ENCODE data around the gene CHST11.
"Not testable (repeated sequence)": the region's sequence is repeated elsewhere in the genome, so short reads cannot be mapped to it uniquely, and the experiment has no call there.

CHST11 gene

DNA sequence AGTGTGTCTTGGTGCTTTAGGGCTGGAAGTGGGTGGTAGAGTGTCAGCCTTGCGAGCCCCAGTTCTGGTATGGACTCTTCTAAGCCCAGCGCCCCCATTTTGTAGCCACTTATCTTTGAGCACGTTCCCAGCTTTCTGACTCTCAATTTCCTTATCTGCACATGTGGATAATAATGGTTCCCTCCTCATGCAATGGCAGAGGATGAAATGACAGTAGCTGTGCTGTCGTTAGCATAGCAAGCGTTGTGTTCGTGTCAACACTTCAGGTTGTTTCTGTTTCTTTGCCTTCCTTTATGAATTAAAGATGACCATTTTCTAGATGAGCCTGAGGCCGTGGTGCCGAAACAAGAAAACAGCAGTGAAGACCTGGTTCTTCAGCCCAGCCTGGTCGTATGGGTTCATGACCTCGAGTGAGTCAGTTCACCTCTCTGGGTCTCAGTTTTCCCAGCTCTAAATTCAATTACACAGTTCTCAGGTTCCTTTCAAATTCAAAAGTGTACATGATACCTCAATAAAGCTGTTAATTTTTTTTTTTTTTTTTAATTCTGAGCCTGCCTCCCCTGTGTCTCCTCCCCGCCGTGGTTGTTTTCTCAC is 268.3 kb downstream of the CHST11 start:
- FAIRE-seq: no peak

DNA sequence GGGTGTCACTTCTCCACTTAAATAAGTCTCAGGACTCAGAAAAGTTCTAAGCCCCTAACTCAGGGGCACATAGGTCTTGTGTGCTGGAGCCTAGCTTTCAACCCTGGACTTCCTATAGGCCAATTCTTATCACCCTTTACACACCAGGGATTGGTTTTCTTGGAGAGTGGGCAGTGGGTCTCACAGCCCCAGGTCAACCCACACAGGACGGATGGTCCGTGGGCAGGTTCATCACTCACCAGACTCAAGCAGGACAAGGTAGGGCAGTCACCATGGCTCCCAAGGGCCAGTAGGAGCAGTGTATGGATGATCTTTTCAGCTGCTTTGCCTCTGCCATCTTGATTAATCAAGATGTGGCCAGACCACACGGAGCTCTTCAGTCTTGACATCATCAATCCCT is 268.9 kb downstream of the CHST11 start:
- FAIRE-seq: no peak

DNA sequence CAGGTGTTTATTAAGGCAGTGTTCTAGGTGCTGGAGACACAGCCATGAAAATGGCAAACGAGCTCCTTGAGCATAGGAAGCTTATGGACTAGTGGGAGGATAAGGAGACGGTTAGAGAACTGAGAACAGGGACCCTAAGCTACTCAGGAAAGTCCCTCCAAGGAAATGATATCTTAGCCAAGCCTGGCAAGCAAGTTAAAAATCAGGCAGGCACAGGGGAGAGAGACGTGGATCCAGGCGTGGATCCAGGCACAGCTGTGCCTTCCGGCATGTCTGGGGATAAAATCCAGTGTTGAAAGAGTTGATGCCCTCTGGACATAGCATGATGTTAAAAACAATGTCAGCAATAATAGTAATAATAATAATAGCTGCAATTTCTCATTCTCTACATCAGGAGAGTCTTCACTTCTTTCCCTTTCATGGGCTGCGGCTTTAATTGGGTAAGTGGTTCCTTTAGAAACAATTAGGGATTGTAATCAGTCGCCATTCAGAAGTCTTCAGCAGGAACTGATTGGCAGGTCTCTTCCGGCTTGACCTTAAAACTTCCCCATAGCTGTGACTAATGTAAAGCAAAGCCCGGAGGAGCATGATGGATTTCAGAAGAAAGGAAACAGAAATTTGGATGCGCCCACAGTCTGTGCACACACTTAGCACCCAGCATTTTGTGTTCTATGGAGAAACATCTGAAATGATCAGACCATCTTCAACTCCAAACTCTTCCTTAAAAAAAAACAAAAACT is 271.1 kb downstream of the CHST11 start:
- no peak for FAIRE-seq

DNA sequence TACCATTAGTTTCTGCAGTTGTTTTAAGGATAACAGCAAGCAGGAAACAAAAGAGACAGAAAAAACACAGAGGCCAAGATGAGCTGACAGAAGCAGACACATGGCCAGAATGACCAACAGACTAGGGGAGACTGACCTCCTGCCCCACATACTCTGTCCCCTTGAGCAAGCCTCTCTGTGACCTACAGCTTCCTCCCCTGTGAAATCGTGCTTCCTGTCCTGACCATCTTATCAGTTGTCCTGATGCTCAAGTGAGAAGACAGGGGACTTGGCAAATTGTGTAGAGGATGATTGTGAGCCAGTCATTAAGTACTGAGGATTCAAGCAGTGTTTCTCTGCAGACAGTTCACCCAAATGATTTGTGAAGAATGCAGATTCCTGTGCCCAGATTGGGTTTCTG is 272.3 kb downstream of the CHST11 start:
- no peak for FAIRE-seq

DNA sequence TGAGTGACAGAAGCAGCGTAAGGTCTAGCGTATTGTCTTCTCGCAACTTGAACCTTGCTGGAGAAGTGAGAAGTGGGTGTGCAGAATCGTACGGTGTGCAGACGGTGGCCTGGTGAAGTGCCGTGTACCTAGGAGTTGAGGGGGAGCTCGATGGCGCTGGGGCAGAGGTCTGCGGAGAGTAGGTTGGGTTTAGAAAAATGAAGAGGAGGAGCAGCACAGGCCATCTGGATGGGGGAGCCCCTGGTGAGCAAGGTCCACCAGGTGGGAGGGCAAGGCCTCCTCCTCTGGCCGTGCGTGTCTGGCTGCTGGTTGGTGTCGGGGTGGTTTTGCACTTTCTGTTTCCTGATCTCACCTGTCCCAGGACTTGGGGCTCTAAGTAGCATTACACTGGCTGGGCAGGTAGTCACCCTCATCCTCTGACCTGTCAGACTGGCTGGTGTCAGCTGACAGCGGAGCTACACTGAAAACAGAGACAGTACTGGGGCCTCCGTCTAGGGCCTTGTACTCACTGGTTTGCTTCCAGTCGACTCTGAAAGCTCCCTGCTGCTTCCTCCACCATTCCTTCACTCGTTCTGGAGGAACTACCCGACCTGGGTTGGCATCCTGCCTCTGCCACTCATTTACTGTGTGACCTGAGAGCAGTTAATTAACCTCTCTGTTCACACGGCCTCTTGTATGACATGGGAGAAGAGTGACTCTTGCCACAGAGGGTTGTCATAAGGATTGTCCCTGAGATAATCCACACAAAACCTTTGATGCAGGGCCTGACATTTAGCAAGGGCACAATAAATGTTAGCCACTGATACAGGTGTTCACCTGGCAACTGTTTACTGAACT is 273.1 kb downstream of the CHST11 start:
- FAIRE-seq: no peak

DNA sequence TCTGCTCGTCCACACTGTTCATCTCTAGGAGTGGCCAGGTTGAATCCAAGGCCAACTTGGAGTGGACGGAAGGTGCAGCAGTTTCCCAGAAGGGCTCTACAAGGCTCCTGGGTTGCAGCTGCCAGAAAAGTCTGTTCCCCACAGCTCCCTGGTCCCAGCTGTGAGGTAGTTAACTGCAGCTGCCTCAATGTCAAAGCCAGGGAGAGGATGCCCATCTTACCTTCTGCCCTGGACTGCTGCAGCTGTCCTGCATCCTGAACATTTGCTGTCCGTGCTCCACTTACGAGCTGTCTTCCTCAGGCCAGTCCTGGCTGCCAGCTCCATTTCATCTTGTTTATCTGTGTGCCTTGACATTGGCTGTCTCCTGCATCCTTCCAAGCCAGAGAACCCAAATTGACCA is 274.0 kb downstream of the CHST11 start:
- FAIRE-seq: no peak

DNA sequence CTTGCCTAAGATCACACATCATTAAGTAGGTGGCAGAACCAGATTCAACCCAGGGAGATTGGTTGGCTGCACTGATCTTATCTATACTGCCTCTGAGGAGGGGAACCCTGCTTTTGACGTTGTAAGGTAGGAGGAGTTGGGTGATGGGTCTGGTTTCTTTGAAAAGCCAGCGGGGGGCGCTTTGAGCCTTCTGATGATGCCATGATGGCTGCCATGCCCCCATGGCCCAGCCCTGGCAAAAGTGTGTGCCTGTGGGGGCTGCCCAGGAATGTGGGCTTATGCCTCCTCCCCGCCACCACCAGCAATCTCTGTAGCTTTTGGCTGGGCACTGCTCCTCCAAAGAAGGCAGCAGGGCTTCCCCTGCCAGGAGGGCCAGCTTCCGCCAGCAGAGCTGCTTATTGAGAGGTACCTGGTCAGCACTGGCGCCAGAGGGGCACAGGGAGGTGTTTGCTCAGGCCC is 277.0 kb downstream of the CHST11 start:
- FAIRE-seq: no peak

DNA sequence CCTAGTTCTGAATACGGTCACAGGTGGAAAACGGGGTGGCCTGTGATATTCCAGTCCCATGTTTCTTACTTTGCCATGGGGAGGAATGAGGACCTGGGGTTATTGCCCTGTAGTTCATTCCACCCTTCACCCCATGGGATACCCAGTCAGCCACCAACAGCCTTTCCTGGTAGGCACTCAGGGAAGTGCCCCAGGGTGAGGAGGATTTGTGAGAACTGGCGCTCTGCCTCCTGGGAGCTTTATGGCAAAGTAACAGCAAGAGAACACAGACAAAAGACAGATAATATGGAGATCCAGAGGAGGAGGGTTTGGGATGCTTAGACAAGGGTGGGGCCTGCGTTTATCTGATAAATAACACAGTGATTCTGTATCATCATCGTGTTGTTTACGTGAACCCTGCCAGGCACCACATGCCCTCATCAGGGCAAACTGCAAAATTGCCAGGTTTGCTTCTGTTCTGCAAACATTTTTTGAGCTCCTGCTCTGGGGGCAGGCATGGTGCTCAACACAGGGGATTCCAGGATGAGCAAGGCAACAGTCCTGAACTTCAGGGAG is 277.9 kb downstream of the CHST11 start:
- no peak for FAIRE-seq

DNA sequence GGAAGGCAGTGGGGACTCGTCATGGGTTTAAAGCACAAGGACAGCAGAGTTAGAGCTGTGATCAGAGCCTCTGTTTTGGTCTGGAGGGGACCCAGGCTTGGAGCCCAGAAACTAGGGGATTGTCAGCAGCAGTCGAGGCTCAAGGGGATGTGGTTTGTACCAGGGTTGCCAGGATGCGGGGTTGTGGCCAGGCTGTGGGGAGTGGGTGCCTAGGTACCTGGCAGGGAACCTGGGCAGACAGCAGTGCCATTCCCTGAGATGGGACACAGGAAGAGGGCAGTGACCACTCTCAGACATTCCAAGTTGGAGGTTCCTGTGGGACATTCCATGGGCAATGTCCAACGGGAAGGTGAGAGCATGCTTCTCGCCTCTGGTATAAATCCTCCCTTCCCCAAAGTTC is 279.1 kb downstream of the CHST11 start:
- FAIRE-seq: no peak

DNA sequence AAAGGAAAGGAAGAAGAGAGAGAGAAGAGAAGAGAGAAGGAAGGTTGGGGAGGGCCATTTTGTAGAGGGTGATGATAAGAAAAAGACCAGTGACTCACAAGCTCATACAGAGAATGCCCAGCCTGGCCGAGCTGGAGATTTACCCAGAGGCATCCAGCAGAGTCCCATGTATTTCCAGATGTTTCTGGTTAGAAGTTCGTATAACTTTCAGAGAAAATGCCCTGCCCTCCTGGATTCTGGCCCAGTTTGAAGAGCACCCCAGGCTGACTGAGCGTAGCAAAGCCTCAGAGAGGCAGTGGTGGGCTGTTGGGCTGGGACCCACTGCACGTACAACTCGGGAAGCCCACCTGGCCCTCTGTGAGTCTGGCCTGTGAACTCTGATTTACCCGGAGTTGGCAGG is 279.6 kb downstream of the CHST11 start:
- no peak for FAIRE-seq

DNA sequence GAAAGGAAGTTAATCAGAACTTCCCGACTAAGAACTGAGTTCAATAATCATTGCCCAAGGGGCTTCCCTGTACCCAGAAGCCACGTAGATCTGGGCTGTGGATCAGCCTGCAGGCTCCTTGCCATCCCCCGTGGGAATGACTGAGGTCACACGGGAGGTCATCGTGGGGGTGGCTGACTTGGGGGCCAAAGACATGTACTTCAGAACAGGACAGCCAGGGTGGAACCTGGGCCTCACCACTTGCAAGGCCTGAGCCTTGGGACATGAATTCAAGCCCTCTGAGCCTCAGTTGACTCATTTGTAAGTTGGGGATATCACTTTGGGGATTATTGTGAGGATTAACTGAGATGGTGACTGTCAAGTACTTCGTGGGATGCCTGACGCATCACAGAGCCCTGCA is 280.4 kb downstream of the CHST11 start:
- no peak for FAIRE-seq

DNA sequence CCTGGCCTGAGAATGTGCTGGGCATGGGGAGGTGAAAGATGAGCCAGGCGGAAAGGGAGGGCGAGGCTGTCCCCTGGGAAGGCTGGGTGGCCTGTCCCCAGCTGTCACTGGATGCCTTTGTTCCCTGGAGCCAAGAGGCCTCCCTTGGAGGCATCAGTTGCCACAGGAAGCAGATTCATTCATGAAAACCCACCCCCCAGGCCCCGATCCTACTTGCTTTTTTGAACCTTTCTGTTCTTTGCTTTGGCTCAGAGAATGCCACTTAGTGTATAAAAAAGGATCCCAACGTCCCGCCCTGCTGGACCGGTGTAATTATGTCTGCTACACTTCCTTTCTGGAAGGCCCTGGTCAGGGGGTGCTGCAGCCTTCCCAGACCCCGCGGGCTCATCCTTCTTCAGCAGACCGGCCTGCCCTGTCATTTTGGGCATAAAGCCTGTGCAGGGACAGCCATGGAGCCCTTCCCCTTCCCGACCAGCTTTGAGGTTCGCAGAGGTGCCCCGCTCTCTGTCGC is 281.1 kb downstream of the CHST11 start:
- FAIRE-seq: no peak

DNA sequence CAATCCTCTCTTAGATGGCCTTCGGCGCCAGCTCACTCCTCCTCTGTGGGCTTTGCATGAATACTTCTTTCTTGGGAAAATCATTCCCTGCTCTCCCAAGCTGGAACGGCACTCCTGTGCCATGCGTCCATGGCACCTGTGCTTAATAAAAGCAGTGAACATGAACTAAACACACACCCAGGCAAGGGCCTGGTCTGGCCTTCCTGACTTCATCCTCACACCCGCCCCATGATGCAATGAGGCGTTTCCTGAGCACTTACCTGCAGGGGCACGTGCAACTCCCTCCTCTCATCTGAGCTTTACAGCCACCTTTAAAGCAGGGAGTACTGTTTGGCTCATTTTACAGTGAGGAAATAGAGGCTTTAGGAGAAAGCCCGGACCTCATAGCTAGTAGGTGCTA is 281.6 kb downstream of the CHST11 start:
- no peak for FAIRE-seq

DNA sequence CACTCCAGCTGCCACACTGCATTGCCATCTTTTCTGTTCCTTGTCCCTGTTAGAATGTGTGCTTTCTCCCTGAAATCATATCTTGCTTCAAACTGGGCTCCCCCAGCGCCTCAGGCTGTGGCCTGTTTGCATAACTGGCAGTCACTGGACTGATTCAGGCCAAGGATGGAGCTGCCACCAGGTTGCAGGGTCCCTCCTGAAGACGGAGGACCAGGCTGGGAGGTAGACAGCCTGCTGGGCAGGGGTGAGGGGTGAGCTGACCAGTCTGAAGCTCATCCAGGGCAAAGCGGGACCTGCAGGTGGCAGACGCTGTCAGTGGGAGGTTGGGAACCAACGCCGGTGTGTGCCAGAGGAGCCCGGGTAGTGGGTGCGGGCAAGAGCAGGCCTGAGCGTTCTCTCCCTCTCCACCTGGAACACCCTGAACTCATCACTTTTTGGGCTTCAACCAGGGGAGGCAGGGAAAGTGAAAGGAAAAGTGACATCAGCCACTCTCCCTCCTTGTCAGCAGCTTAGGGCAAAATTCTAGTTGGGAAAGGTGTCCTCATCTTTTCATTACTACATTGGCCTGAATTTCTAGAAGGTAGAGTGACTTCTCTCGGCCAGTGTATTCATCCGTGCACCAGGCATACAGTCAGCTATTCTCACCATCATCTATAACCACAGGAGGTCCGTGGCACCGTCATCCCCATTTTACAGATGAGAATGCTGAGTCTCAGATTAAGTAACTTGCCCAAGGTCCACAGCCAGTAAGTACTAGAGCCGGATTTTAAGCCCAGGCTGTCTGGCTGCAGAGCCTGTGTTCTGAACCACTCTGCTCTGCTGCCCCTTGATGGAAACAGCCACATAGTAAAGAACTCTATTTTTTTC is 282.3 kb downstream of the CHST11 start:
- no peak for FAIRE-seq

DNA sequence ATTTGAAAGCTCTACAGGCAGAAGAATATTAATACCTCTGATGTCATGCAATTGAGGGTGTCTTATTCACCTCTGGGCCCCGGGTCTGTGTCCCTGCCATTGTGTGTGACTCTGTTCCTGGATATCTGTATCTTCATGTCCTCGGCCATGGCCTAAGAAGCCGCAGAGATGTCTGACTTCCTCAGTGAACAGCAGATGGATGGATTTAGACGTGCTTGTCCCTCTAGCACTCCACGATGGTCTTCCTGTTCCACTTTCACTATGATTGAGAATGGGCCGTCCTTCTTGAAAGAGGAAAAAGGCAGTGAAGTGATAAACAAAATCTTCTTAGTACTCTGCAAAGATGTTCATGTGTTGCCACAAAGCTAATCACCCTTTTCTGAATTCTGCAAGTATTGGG is 283.9 kb downstream of the CHST11 start:
- no peak for FAIRE-seq

DNA sequence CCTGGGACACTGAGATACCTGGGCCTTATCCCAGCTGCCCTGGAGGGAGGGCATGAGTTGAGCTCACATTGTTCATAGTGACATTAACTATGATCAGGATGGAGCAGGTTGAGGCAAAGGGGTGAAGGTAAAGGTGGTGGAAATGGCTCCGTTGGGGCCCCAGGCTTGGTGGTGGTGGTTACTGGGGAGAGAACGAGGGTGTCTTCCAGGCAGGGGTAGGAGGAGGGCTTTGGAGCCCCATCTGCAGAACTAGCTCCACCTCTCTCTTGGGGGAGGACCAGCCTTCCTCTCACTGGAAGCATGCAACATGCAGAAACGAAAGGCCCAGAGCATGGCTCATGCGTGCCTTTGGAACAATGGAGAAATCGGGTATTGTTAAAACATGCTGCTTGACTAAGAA is 284.3 kb downstream of the CHST11 start:
- no peak for FAIRE-seq

DNA sequence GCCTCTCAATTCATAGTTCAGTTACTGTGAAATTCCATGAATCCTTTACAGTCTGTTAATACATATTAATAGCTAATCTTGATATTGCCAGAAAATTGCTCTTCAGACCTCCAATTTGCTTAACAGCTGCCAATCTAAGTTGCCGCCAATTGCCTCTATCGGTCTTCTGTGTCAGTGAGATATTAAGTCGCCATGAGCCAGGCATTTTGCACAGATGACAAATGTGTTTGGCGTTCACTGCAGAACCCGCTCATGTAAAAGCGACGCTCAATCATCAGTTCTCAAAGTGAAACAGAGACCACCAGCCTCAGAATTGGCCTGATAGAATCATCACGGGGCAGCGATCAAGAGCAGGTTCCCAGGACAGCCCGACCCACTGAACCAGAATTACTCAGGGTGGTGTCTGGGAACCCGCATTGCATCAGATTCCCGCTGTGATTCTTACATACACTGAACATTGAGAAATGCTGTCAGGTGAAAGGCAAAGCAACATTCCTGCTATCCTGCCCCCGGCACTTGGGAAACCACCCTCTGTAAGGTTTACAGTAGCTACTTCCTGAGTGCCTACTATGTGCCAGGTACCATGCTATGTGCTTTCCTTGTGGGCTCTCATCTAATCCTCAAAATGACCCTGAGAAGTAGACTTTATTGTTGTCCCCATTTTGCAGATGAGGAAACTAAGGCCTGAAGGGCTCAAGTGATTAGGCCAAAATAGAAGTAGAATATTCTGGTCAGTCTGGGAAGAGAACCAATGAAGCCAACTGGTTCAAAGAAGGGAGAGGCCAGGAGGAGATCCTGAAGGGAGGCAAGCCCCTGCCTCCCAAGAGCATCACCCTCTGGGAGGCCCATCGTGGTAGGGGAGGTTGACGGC is 285.0 kb downstream of the CHST11 start:
- FAIRE-seq: no peak

DNA sequence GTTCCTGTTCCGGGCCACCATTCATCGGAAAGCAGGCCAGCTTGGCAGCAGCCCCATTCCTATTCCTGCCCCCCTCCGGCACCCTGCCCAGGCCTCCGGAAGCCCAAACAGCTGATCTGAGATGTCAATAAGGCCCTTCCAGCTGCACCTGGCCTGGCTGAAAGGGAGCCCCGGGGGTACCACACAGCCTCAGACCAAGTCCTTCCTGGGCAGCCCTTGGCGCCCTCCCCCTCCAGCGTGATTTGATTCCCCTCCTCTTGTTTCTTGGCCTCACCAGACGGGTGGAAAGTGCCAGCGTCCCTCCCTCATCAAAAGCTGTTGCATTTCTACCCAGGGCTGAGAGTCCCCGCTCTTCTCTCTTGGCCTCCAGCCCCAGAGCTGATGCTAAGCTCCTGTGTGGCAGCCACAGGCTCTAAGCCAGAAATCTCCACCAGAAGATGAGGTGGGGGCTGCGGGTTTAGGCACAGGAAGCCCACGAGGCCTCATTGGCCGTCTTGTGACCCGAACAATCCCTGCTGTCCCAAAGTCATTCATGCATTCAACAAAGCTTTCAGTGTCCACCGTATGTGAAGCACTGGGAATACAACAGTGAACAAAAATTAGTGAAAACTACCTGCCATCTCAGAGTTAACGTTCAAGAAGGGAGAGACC is 285.9 kb downstream of the CHST11 start:
- no peak for FAIRE-seq

DNA sequence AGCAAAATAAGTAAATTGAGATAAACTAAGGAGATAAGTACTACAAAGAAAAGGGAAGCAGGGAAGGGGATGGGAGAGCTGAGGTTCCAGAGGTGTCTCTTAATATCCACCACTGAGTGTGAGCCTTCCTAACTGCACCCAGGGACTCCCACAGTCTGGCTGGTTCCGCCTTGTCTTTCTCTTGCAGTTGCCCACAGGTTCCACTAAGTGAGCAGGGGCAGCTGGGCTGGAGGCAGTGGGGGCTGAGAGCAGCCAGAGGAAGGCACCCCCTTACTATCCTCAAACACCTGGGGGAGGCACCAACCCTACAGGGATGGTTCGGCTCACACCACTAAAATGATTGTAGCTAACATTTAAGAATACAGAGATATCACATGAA is 286.4 kb downstream of the CHST11 start:
- FAIRE-seq: no peak

DNA sequence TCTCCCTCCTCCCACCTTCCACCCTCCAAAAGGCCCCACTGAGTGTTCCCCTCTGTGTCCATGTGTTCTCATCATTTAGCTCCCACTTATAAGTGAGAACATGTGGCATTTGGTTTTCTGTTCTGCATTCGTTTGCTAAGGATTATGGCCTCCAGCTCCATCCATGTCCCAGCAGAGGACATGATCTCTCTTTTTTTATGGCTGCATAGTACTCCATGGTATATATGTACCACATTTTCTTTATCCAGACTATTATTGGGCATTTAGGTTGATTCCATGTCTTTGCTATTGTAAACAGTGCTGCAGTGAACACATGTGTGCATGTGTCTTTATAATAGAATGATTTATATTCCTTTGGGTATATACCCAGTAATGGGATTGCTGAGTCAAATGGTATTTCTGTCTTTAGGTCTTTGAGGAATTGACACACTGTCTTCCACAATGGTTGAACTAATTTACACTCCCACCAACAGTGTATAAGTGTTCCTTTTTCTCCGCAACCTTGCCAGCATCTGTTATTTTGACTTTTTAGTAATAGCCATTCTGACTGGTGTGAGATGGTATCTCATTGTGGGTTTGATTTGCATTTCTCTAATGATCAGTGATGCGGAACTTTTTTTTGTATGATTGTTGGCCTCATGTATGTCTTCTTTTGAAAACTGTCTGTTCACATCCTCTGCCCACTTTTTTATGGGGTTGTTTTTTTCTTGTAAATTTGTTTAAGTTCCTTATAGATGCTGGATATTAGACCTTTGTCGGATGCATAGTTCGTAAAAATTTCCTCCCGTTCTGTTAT is 287.2 kb downstream of the CHST11 start:
- FAIRE-seq: not testable (repeated sequence)
